ENCODE measurements around the gene PCNX1.
"Not testable (repeated sequence)": the region's sequence is repeated elsewhere in the genome, so short reads cannot be mapped to it uniquely, and the experiment has no call there.

The PCNX1 gene

DNA sequence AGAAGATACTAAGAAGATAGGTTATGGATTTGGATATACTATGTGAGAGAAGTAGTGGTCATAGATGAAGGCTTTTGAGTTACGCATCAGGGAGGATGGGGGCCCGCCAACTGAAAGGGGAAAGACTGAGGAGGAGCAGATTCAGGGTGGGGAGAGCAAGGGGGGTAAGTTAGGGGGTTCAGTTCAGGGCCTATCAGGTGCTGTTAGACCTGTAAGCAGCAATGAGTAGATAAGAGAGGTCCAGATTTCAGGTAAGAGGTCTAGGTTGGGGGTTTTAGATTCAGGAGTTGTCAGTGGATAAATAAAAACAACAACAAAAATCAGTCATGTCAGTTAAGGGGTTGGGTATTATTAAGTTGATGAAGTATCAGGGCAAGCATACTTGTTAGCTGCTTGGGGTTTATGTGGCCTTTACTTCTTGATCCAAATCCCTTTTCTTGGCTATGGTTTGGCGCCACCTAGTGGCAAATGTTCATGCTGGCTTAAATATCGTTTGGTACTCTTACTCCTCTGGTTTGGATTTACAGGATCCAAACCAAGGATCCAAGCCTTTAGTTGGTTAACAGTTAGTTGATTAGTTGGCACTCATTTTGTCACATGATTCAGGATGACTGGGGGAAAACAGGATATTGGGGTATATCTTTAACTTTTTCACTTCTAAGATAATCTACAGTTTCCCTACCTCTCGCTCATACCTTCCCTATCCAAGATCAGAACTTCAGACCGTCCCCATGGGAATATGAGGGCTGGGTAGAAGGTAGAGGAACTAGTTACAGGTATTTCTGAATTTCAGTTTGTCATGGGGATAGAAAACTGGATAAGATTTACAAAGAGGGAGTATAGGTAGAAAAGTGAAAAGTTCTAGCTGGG, 65.1 kb downstream of the PCNX1 start:
- DNase-seq, result peak; percentile 90

DNA sequence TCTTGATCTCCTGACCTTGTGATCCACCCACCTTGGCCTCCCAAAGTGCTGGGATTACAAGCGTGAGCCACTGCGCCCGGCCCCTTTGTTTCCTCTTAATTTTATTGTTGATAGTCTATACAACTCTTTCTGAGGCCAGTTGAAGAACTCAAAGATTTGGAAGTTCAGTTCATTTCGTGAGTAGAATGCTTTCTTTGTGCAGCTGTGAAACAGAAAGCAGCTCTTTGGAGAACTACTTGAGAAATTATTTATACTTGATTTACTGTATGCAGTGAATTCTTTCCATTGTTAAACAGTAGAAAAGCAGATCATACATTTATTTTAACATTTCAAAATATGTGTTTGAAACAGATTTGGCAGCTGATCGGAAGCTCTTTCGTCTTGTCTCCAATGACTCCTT, 69.3 kb downstream of the PCNX1 start:
- no peak for DNase-seq

DNA sequence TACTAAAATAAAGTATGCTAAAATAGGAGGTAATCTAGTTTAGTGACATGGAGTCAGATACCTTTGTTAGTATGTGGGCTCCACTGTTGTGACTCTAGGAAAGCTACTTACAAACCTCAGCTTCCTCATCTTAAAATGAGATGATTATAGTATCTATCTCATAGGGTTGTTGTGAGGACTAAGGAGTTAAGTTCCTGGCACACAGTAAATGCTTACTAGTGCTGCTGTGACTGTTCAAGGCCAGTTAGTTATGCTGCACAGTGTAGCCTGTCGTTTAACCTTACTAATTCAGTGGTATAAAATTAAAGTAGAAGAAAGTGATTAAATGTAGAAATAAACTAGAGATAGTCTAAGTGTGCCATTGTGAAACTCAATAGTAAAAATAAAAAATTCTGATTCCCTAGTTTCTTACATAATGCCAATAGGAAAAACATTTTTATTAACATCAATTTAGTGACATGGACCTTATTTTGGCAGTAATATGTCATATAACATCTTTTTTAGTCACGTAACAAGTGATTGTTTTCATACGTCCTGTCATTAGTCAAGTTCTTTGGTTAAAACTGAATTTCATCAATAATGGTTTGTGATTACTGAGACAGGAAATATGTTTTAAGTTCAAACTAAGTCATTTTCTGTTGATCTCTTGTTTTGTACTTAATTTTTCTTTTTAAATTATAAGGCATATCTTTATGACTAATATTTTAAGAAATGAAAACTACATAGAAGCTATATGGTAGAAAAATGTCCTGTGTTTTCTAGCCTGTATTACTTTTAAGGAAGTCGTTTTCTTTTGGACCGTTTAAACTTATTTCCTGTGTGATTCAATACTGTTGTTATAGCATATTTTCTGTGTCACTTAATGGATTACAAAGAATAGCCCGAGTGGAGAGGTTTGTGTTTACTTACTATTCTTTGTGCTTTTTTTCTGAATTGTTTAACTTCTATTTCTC, 74.0 kb downstream of the PCNX1 start:
- DNase-seq, result no peak

GRCh38 chr14:70982200-70982599, 74.9 kb downstream of the PCNX1 start:
- DNase-seq, result no peak

DNA sequence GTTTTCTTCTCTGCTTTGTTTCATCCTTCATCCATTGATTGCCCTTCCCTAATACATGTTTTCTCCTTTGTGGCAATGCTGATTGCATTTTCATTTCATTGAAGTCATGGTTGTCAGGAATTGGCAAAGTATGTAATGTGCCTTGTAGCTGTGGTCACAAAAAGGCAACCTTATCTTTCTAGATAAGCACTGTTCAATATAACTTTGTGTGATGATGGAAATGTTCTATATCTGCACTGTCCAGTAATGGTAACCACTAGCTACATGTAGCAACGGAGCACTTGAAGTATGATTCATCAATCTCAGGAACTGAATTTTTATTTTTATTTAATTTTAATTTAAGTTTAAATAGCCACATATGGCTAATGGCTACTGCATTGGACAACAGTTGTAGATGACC, 79.8 kb downstream of the PCNX1 start:
- no peak for DNase-seq

DNA sequence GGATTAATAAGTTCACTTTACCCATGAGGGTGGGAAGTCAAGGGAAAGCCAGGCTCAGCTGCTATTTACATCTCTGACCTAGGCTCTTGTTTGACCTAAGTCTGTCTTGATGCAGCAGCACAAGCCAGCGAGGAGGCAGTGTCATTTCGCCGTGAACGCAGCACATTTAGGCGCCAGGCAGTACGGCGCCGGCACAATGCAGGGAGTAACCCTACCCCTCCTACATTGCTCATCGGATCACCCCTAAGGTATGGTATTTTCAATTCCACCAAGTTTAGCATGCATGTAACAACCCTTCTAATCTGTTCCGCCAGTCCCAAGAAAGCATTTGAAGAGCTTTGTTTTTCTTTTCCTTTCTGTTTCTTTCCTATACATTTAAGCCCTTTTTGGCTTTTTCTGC, 81.2 kb downstream of the PCNX1 start:
- no peak for DNase-seq

DNA sequence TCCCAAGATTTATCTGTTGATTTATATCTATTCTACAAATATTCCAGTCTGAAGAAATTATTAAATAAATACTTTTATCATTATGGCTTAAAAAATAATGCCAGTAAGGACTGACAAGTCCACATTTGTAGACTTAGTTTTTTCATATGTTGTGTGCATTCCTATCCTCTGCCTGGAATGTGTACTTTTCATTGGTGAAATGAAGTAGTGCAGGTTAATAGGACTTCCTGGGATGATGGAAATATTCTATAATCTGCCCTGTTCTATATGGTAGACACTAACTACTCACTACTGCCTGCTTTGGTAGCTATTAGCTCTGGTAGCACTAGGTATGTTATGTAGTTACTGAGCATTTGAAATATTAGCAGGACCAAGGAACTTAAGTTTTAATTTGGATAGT, 86.7 kb downstream of the PCNX1 start:
- no peak for DNase-seq

DNA sequence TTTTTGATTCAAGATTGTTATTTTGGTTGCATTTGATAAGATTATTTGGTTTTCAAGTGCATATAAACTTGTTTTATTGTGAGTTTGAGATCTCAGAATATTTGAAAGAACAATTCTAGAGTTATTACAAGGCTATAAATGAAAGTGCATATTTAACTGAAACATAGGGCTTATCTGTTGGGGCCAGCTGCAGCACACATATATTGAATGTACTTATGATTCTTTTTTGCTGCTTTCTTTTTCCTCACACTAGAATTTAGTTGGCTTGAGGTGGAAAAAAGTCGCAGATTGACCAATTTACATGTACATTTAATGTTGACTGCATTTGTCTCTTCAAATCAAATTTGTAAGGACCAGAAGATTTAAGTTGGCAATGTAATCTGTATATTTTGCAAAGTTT, 88.0 kb downstream of the PCNX1 start:
- no peak for DNase-seq

DNA sequence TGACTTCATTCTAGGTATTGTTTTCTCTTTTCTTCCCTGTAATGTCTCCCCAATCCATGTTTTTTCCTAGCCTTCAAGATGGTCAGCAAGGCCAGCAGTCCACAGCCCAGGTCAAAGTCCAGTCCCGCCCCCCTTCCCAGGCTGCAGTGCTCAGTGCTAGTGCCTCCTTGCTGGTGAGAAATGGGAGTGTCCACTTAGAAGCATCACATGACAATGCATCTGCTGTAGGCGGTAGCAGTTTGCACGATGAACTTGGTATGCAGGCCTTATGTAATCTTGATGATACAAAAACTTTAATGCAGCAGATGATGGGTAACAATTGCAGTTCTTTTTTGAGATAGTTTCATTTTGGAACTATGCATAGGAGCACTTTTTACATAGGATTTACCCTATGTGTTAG, 88.4 kb downstream of the PCNX1 start:
- DNase-seq, result no peak

DNA sequence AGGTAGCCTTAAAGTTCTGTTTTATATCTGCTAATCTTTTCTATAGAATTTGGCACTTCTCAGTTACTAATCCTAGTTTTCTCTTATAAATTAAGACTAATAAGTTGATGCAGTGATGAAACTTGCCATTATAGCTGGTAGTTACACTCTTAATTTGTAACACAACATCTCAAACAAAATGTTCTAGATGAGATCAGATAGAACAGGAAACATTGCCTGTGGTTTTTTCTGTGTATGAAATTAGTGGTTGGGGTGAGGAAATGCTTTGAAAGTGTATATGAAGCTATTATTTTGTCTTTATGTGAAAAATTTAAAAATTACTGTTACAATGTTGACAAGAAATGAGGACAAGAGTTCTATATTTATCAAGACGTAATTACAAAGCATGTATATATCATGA, 91.9 kb downstream of the PCNX1 start:
- DNase-seq, result no peak

DNA sequence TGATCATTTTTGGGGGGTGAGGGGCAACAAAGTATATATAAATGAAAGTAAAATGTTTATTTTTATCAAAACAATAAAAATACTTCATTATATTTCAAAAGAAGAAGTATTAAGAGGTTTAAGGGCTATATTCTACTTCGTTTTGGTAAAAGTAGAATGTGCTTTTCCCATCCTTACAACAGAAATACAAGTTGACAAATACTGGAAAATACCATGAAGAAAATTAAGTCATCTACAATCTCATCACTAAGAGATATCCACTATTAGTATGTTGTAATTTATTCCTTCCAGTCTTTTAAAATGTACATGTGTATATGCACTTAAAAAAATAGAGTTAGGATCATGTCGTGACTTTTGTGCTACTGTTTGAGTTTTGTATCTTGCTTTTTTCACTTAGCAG, 92.8 kb downstream of the PCNX1 start:
- no peak for DNase-seq

DNA sequence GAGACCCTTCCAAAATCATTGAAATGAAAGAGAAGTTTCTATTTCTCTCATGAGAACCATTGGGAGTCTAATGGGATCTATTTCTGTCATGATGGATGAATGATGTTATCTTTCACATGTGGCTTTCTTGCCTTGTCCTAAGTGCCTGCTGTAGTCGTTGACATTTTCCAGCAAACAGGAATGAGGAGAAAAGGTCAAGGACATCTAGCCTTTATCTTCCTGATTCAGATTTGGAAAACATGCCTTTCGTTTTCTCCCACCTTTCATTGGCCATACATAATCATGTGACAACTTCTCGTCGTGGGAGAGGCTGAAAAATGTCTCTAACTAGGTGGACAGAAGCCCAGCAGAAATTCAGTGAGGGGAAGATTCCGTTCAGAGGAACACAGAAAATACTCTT, 94.5 kb downstream of the PCNX1 start:
- no peak for DNase-seq

DNA sequence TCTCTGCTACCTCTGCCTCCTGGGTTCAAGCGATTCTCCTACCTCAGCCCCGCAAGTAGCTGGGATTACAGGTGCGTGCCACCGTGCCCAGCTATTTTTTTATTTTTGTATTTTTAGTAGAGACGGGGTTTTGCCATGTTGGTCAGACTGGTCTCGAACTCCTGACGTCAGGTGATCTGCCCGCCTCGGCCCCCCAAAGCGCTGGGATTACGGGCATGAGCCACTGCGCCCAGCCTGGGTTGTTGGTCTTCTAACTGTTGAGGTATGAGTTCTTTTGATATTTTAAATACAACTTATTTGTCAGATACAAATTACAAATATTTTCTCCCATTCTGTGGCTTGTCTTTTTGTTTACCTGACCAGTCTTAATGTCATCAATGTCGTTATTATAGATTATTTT, 95.9 kb downstream of the PCNX1 start:
- DNase-seq, result no peak

- DNase-seq, result no peak
Observed at GRCh38 chr14:71004481-71004880, 97.2 kb downstream of the PCNX1 start.

DNA sequence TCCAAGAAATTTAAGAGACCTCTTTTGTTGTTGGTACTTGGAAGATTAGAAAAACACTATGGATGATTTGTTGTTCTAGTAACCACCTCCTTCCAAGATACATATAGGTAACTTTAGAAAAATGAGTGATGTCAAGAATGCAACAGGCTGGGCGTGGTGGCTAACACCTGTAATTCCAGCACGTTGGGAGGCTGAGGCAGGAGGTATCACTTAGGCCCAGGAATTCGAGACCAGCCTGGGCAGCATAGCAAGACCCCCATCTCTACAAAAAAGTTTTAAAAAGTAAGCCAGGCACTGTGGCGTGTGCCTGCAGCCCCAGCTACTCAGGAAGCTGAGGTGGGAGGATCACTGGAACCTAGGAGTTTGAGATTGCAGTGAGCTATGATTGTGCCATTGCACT, 97.8 kb downstream of the PCNX1 start:
- DNase-seq, result no peak

DNA sequence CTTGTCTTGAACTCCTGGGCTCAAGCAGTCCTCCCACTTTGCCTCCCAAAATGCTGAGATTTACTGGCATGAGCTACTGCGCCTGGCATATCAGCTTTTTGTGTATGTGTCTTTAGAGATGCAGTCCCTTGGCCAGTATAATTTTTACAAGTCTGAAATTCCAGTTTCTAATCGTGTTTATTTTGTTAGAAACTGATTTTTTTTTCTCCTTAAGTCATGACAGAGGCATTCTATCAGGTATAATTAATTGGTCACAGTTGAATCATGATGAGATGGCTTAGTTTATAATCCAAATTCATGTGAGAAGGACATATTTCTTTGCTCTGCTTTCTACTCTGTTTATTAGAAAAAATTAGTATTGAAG, 98.9 kb downstream of the PCNX1 start:
- DNase-seq, result no peak

DNA sequence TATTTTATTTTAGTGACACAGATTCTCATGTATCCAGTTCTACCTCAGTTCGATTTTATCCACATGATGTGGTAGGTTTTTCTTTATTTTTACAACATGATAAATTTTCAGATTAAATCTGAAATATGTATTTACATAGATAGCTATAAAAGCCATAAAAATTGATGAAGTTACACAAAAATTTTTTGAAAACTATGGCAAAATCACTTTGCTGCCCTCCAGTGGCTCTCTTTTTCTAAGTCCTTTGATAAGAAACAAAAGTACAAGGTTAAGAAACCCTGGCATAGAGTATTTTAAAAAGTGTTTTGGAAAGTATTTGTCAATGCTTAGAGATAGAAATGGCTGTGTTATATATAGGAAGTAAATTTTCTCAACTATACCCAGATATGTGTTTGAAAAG, 104.2 kb downstream of the PCNX1 start:
- no peak for DNase-seq

DNA sequence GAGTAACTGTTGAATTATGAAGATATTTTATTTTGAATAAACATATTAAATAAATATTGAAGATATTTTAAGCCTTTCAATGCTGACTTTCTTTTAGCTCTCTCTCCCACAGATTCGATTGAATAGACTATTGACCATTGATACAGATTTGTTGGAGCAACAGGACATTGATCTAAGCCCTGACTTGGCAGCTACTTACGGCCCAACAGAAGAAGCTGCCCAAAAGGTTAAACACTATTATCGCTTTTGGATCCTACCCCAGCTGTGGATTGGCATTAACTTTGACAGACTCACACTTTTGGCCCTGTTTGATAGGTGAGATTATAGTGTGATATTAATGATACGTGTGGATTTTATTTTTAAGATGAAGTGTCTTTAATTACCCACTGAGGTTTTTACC, 105.6 kb downstream of the PCNX1 start:
- DNase-seq, result no peak

DNA sequence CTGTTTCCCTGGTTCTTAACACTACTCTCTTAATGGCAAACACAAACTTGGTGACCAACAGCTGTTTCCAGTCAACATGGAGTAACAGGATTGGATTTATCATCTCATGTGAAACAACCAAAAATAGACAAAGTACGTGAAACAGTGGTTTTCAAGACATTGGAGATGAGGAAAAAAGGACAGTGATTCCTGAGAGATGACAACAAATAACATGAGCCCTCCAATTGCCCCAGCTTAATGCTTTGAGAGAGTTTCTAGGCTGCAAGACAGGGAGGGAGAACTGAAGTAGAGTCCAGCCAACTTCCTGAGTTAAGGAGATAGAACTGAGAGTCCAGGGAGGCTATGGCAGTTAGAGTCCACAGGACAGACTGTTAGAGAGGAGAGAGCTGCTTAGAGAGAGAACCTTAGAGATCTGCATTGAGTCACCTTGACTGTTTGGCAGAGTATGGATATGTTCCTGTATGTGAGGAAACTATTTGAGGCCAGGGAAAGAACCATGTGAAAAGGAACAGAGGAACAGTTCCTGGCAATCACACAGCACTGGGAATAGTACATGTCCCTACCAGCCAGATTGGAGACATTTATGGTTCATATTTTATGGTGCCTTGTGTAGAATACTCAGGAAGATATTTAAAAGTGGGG, 106.4 kb downstream of the PCNX1 start:
- no peak for DNase-seq

- not testable (repeated sequence) for DNase-seq
Observed at GRCh38 chr14:71019917-71020316, 112.7 kb downstream of the PCNX1 start.

DNA sequence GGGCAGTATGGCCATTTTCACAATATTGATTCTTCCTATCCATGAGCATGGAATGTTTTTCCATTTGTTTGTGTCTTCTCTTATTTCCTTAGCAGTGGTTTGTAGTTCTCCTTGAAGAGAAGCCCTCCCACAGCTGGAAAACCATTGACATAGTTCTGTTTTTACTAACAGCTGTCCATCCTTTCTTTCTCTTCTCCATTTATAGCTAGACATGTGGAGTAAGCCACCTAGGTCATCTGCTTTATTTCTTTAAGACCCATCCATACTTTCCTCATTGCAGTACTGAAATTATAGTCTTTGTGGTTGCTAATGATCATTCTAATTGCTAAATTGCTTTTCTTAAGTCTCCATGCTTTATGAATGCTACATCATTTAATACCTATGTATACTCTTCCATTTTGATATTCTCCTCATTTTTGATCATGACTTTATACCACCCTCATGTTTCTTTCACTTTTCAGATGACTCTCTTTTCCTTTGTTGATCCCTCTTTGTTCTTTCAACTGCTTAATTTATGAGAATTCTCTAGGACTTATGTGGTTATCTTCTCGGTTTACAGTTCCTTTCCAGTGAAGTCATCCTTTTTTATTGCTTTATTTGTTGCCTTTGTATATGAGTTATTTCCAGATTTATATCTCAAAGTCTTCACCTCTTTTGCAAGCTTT, 114.2 kb downstream of the PCNX1 start:
- DNase-seq, result no peak

DNA sequence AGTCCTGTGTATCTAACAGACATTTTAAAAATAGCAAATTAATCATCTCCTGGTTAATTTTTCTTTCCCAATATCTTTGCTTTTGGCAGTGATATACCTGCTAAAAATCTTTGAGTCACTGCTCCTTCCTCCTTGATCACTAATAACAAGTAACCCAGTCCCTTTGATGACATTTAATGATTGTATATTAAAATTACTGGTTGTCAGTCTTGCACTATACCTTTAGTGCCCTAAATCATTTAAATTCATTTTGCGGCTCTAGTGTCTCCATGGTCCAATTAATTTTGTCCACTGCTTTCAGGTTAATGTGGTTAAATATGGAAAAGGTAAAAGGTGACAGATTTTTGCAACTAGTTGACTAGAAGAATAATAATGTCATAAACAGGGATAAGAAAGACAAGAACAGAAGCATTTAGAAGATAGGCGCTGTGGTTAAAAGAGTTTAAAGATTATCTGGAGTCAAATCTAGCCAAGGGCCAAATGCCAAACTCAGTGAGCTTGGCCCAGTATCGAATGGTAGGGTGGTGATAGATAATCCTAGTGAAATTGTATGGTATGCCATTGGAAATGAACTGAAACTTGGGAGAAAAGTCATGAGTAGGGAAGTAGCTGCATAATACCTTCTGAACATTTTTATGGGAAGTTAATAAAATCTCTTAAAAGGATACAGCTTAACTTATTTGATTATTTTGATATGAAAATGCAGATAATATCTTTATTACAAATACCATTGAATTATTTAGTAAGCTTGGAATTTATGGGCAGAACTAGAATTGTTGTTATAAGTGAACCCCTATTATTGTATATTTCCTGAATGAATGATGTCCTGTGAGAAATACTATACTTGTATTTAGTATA, 115.0 kb downstream of the PCNX1 start:
- DNase-seq, result no peak
